Erythroblast (primary cell): ENCODE measurements around the gene IDNK.

Experiments used
- GATA1 ChIP-seq: IDR thresholded peaks from 2 replicates; pipeline ENCODE4 v1.6.1; 2011; ENCODE audit warnings: low read depth, mild to moderate bottlenecking, control low read depth, low read length, moderate library complexity
- POLR2A ChIP-seq: IDR thresholded peaks from 2 replicates; pipeline ENCODE4 v1.6.1; 2011; ENCODE audit warnings: mild to moderate bottlenecking, low read length

- no peak for TF ChIP-seq POLR2A
- no peak for TF ChIP-seq GATA1
Measured at GRCh38 chr9:83656952-83657351, 34.0 kb downstream of the IDNK start.
